CD4-positive, alpha-beta T cell treated with Interleukin-6 for 4 hours (primary cell): ENCODE measurements around the gene INO80D.
"Not testable (repeated sequence)": the region's sequence is repeated elsewhere in the genome, so short reads cannot be mapped to it uniquely, and the experiment has no call there.

ENCODE experiments used
- DNase-seq: peaks from one replicate; pipeline ENCODE4 v3.0.0-alpha.2; 2020; ENCODE audit warnings: mixed read lengths

Gene INO80D

GRCh38 chr2:206085742-206086445 lies at the start of gene INO80D:
INO80D (minus strand) TSS chr2:206086174; CDS start chr2:206063016, 23,158 bp downstream.
- DNase-seq = peak; percentile 80

GRCh38 chr2:206127656-206128055 lies 41.7 kb upstream of the INO80D start:
- no peak for DNase-seq

- no peak for DNase-seq
Measured at GRCh38 chr2:206125901-206126300, 39.9 kb upstream of the INO80D start.

- not testable (repeated sequence) for DNase-seq
Measured at GRCh38 chr2:206122569-206122968, 36.6 kb upstream of the INO80D start.

GRCh38 chr2:206116278-206116677 lies 30.3 kb upstream of the INO80D start:
- no peak for DNase-seq

GRCh38 chr2:206115026-206115578 lies 29.1 kb upstream of the INO80D start:
- no peak for DNase-seq

GRCh38 chr2:206112846-206113547 lies 27.0 kb upstream of the INO80D start:
- DNase-seq = no peak

- no peak for DNase-seq
Measured at GRCh38 chr2:206112108-206112507, 26.1 kb upstream of the INO80D start.

- no peak for DNase-seq
Measured at GRCh38 chr2:206108713-206109112, 22.7 kb upstream of the INO80D start.

- no peak for DNase-seq
Measured at GRCh38 chr2:206105541-206105940, 19.6 kb upstream of the INO80D start.

GRCh38 chr2:206105038-206105437 lies 19.1 kb upstream of the INO80D start:
- DNase-seq = no peak

GRCh38 chr2:206098872-206099271 lies 12.9 kb upstream of the INO80D start:
- DNase-seq = not testable (repeated sequence)

- DNase-seq = no peak
Measured at GRCh38 chr2:206098471-206098870, 12.5 kb upstream of the INO80D start.

GRCh38 chr2:206096876-206097275 lies 10.9 kb upstream of the INO80D start:
- DNase-seq = no peak

- DNase-seq = no peak
Measured at GRCh38 chr2:206095536-206096332, 9.8 kb upstream of the INO80D start.

- DNase-seq = no peak
Measured at GRCh38 chr2:206092297-206092696, 6.3 kb upstream of the INO80D start.

- no peak for DNase-seq
Measured at GRCh38 chr2:206088248-206088647, 2.3 kb upstream of the INO80D start.

GRCh38 chr2:206086716-206087350 lies 859 bp upstream of the INO80D start:
- no peak for DNase-seq

- peak; percentile 58 for DNase-seq
Measured at GRCh38 chr2:206084870-206085741, 868 bp downstream of the INO80D start.

- peak; percentile 31 for DNase-seq
Measured at GRCh38 chr2:206084439-206084869, 1.5 kb downstream of the INO80D start.

- DNase-seq = peak; percentile 41
Measured at GRCh38 chr2:206083602-206084438, 2.2 kb downstream of the INO80D start.
